Heart left ventricle (tissue), 13 donors: ENCODE results near the gene GRAMD4.

Experiments
- CTCF ChIP-seq, 12 donors: fragments of 200-600 bp; sonication (generic) in 4 of 12; IDR thresholded peaks; one replicate each; pipeline versions ENCODE4 v1.5.0 to v1.8.0; 2018 to 2022; ENCODE audit warnings: antibody characterized with exemption in 12 of 12, mild to moderate bottlenecking in 5 of 12
- POLR2A ChIP-seq, 2 donors: fragments of 450-650 bp; IDR thresholded peaks; one replicate each; pipeline ENCODE4 v1.6.1; 2017; ENCODE audit warnings: antibody characterized with exemption in 2 of 2, mild to moderate bottlenecking in 2 of 2, moderate library complexity in 2 of 2
- donor health status: ischemic (EF 13 %, LVEDD 7.1; RV severe dilation, severe dysfunction).
- donor health status: DM: no; HTN: yes; CAD: no.
- donor health status: DM: no; HTN: no; CAD: no.
- donor health status: ischemic (EF 25% LVEDD 6.9; RV normal size, moderate dysfunction).
- donor health status: ischemic (EF 25% LVEDD 5.7; RV mildly dilated, moderate dysfunction).
- donor health status: ischemic (EF 35%, LVEDD 5.7; RV mildly dilated, moderate dysfunction).
- donor health status: nonischemic (EF 11% LVEDD 7.7; RV severe dilation, severe dysfunction).
- donor health status: DM: yes; HTN: yes; CAD: no.
- donor health status: PGD.
- donor health status: ischemic (EF 29% LVEDD 5.4; RV normal size, mild dysfunction).
- donor health status: nonischemic (EF 23%, LVEDD 6.1; RV moderate dilation, normal function).

GRCh38 chr22:46641811-46642266 is 21.7 kb downstream of the GRAMD4 start:
- no peak for TF ChIP-seq CTCF (IDR thresholded peaks at IDR 0.05)
- TF ChIP-seq POLR2A (IDR thresholded peaks at IDR 0.05) = no peak
